Gastroesophageal sphincter (tissue), 4 donors: ENCODE data around the gene SLC25A1. TPM values are rescaled to one million over a fixed set of nuclear protein-coding genes. Genes with fewer than 3 reads are reported as not detected.

Source experiments
- ATAC-seq: fragments of 150-250 bp; one replicate; pipeline ENCODE4 v1.9.1; 2016; ENCODE audit warnings: mild to moderate bottlenecking, moderate library complexity
- H3K27ac ChIP-seq, 4 donors: fragments of 200-600 bp; sonication (generic) in 3 of 4; 1 replicate in 3 of 4; 2 replicates in 1 of 4; pipeline ENCODE4 v1.5.1; 2016 to 2019
- H3K27me3 ChIP-seq: fragments of 200-600 bp; sonication (generic); one replicate; pipeline ENCODE4 v1.5.1; 2019
- H3K36me3 ChIP-seq, 2 donors: fragments of 200-600 bp; sonication (generic); one replicate each; pipeline ENCODE4 v1.5.1; 2019; ENCODE audit warnings: control low read depth in 1 of 2
- H3K4me1 ChIP-seq, 3 donors: fragments of 200-600 bp; sonication (generic); 1 replicate in 2 of 3; 2 replicates in 1 of 3; pipeline ENCODE4 v1.5.1; 2016 to 2019; ENCODE audit warnings: control low read depth in 2 of 3
- H3K4me3 ChIP-seq, 2 donors: fragments of 200-600 bp; sonication (generic); one replicate each; pipeline ENCODE4 v1.5.1; 2019; ENCODE audit warnings: mild to moderate bottlenecking in 1 of 2, moderate library complexity in 1 of 2
- H3K9me3 ChIP-seq, 3 donors: fragments of 200-600 bp; sonication (generic); one replicate each; pipeline ENCODE4 v1.5.1; 2017 to 2019; ENCODE audit warnings: control low read depth in 2 of 3
- CTCF ChIP-seq, 4 experiments: fragments of 200-600 bp in 2 of 4; fragments of 450-650 bp in 2 of 4; sonication (generic) in 1 of 4; IDR thresholded peaks; one replicate each; pipeline ENCODE4 v1.5.1; 2017 to 2019; ENCODE audit warnings: antibody characterized with exemption in 4 of 4, mild to moderate bottlenecking in 2 of 4, moderate library complexity in 2 of 4
- EP300 ChIP-seq: sonication (generic); formaldehyde crosslinking; IDR thresholded peaks from one replicate; pipeline ENCODE4 v1.6.1; 2017; ENCODE audit warnings: antibody characterized with exemption, mild to moderate bottlenecking
- POLR2A ChIP-seq, 2 donors: fragments of 450-650 bp; IDR thresholded peaks; one replicate each; pipeline ENCODE4 v1.6.1; 2017; ENCODE audit warnings: antibody characterized with exemption in 2 of 2, mild to moderate bottlenecking in 2 of 2, moderate library complexity in 1 of 2
- POLR2AphosphoS5 ChIP-seq: sonication (generic); formaldehyde crosslinking; IDR thresholded peaks from one replicate; pipeline ENCODE4 v1.6.1; 2017; ENCODE audit warnings: antibody characterized with exemption
- WGBS, 2 donors: methylation state at CpG; one replicate each; pipeline ENCODE4 v1.1.5; 2018; ENCODE audit warnings: low coverage in 1 of 2; 5-methylcytosine and 5-hydroxymethylcytosine counted together
- total RNA-seq, 4 donors: library from RNA; depleted of rRNA; stranded (reverse); fragments of >200 nt; gene quantifications; one replicate each; pipeline ENCODE4 v1.1.0, GENCODE V29; 2016

Gene SLC25A1
- total RNA-seq, 4 donors from 2014 or later = 42.1 to 69.9 (median 51.1) TPM

DNA sequence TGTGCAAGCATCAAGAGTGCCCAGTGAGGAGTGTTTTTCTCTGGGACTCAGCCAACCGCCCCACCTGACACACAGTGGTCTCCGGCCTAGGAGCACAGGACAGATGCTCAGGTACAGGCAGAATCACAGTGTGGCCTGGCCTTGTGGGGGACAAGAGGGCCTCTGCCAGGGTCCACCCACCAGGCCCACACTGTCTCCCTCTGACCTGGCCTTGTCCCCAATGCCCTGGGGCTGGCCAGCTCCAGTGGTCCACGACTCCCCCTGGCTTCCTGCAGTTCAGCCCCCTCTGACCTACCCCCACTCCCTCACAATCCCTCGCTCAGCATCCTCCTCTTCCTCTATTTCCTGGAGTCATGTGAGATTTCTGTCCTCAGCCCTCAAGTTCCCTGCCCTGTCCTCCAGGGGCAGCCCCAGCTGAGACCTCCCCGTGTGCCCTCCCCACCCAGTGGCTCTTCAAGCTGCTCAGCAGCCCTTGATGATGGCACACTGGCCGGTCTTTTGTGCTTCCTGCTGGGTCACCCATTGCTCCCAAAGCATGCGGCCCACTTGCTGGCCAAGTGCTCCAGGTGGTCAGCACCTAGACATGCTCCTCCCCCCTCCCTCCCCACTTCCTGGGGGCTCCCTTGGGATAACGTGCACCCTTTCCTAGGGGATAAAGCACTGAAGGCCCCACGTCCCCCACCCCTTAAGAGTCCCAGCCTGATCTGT, 45.7 kb downstream of the SLC25A1 start:
- no peaks in the 10 kb centered on the region for H3K27me3 ChIP-seq
- H3K9me3 ChIP-seq = no peaks in the 10 kb centered on the region
- TF ChIP-seq POLR2A (IDR thresholded peaks at IDR 0.05) = no peak
- no peak for TF ChIP-seq EP300
- TF ChIP-seq POLR2AphosphoS5 = no peak
- TF ChIP-seq CTCF (IDR thresholded peaks at IDR 0.05) = no peak
- H3K4me1 ChIP-seq = no peaks in the 10 kb centered on the region
- no peak overlapping the region for H3K4me3 ChIP-seq
- H3K27ac ChIP-seq = no peak overlapping the region
- peaks cover 0 to 66% of the 10 kb centered on the region in 2 donors for H3K36me3 ChIP-seq
- ATAC-seq = no peak
- WGBS, 2 donors = 88% methylated on average over 4 of the region's 9 CpGs; no CpG with 5 or more reads in 1 of the 2 donors

DNA sequence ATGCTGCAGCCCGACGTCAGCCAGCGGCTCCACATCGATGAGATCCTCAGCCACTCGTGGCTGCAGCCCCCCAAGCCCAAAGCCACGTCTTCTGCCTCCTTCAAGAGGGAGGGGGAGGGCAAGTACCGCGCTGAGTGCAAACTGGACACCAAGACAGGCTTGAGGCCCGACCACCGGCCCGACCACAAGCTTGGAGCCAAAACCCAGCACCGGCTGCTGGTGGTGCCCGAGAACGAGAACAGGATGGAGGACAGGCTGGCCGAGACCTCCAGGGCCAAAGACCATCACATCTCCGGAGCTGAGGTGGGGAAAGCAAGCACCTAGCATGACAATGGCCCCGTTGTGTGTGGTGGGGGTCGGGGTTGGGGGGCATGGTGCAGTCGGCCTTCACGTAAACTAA, 46.4 kb downstream of the SLC25A1 start:
- ATAC-seq = no peak
- Histone ChIP-seq H3K9me3 (no peaks in the 10 kb centered on the region), H3K27me3 (no peaks in the 10 kb centered on the region), H3K4me1 (no peaks in the 10 kb centered on the region), H3K36me3 (peaks cover 0 to 59% of the 10 kb centered on the region in 2 donors), H3K4me3 (no peak overlapping the region), H3K27ac (no peak overlapping the region)
- WGBS, 2 donors = 87 to 97% methylated on average over 3 to 4 of the region's 20 CpGs
- no peak for TF ChIP-seq POLR2AphosphoS5
- TF ChIP-seq POLR2A (IDR thresholded peaks at IDR 0.05) = no peak
- TF ChIP-seq EP300 = no peak
- TF ChIP-seq CTCF (IDR thresholded peaks at IDR 0.05) = no peak

DNA sequence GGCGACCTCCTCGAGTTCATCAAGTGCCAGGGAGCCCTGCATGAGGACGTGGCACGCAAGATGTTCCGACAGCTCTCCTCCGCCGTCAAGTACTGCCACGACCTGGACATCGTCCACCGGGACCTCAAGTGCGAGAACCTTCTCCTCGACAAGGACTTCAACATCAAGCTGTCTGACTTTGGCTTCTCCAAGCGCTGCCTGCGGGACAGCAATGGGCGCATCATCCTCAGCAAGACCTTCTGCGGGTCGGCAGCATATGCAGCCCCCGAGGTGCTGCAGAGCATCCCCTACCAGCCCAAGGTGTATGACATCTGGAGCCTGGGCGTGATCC, 46.9 kb downstream of the SLC25A1 start:
- peaks cover 0 to 54% of the 10 kb centered on the region in 2 donors for H3K36me3 ChIP-seq
- no peak overlapping the region for H3K4me3 ChIP-seq
- no peak for TF ChIP-seq EP300
- TF ChIP-seq POLR2A (IDR thresholded peaks at IDR 0.05) = no peak
- no peaks in the 10 kb centered on the region for H3K27me3 ChIP-seq
- WGBS, 2 donors = 100% methylated on average over 1 to 3 of the region's 19 CpGs
- H3K4me1 ChIP-seq = no peaks in the 10 kb centered on the region
- no peak overlapping the region for H3K27ac ChIP-seq
- no peaks in the 10 kb centered on the region for H3K9me3 ChIP-seq
- ATAC-seq = no peak

DNA sequence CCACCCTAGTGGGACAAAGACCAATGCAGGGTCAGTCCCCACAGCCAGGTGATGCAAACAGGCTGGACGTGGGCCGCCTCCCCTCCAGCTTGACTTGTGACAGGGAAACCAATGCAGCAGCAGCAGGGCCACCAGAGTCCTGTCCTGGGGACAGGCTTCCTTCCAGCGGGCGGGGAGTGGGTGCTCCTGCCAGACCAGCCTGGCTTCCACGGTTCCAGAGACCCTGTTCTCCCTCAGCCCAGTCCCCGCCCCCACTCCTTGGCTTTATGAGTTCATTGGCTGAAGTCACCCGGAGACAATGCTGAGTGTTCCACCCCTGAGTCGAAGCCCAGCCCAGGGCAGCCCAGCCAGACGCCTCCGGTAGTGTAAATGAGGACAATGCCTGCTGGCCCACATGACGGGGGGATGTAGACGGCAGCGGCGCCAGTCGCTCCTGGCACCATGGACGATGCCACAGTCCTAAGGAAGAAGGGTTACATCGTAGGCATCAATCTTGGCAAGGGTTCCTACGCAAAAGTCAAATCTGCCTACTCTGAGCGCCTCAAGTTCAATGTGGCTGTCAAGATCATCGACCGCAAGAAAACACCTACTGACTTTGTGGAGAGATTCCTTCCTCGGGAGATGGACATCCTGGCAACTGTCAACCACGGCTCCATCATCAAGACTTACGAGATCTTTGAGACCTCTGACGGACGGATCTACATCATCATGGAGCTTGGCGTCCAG, 47.4 kb downstream of the SLC25A1 start, which contains the start of gene TSSK2:
TSS of gene TSSK2 (plus strand) at position 350 of the 726 bp plus-strand sequence. CDS start at position 442, 92 bp downstream.
- no peaks in the 10 kb centered on the region for H3K9me3 ChIP-seq
- H3K27ac ChIP-seq = no peak within 1 kb of the TSS
- H3K36me3 ChIP-seq = peaks cover 0 to 48% of the 10 kb centered on the region in 2 donors
- TF ChIP-seq EP300 (no peak), POLR2AphosphoS5 (no peak), CTCF (IDR thresholded peaks at IDR 0.05) (no peak), POLR2A (IDR thresholded peaks at IDR 0.05) (no peak)
- whole genome bisulfite sequencing, 2 donors = 93 to 100% methylated on average over 2 to 8 of the region's 27 CpGs
- H3K27me3 ChIP-seq = no peaks in the 10 kb centered on the region
- no peaks in the 10 kb centered on the region for H3K4me1 ChIP-seq
- H3K4me3 ChIP-seq = no peak within 1 kb of the TSS
- no peak for ATAC-seq

DNA sequence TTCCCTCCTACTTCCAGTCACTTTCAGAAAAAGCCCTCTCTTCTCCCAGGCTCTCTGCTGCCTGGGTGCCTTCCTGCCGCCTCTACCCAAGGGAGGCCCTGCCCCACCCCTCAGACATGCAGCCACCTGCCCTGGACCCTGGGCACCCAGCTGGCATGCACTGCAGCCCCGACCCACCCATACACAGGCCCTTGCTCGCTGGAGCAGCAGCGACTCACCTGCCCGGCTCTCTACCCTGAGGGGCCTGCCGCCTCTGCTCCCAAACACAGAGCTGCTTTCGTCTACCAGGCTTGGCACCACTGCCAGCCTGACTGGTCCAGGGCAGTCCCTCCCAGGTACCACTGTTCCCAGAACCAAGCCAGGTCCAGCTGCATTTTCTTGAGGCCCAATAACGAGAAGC, 48.7 kb downstream of the SLC25A1 start:
- Histone ChIP-seq H3K36me3 (peaks cover 0 to 36% of the 10 kb centered on the region in 2 donors), H3K9me3 (no peaks in the 10 kb centered on the region), H3K4me3 (no peak overlapping the region), H3K27me3 (no peaks in the 10 kb centered on the region), H3K4me1 (no peaks in the 10 kb centered on the region), H3K27ac (no peak overlapping the region)
- TF ChIP-seq POLR2A (IDR thresholded peaks at IDR 0.05) (no peak), POLR2AphosphoS5 (no peak), EP300 (no peak)
- ATAC-seq = no peak
- WGBS, 2 donors = 83% methylated on average over 5 of the region's 8 CpGs; no CpG with 5 or more reads in 1 of the 2 donors
